Neural progenitor cell (in vitro differentiated cells): ENCODE data around the gene HOXD3.

ENCODE experiments used
- EZH2 ChIP-seq: fragments of 200-600 bp; sonication (generic); IDR thresholded peaks from 2 replicates; pipeline ENCODE4 v1.6.1; 2017; ENCODE audit warnings: antibody characterized with exemption, mild to moderate bottlenecking, moderate library complexity
- TF ChIP-seq, protein P1 (sequence below): fragments of 200-600 bp; sonication (generic); IDR thresholded peaks from 2 replicates; pipeline ENCODE4 v1.5.1; 2017; ENCODE audit warnings: antibody characterized with exemption, mild to moderate bottlenecking

DNA sequence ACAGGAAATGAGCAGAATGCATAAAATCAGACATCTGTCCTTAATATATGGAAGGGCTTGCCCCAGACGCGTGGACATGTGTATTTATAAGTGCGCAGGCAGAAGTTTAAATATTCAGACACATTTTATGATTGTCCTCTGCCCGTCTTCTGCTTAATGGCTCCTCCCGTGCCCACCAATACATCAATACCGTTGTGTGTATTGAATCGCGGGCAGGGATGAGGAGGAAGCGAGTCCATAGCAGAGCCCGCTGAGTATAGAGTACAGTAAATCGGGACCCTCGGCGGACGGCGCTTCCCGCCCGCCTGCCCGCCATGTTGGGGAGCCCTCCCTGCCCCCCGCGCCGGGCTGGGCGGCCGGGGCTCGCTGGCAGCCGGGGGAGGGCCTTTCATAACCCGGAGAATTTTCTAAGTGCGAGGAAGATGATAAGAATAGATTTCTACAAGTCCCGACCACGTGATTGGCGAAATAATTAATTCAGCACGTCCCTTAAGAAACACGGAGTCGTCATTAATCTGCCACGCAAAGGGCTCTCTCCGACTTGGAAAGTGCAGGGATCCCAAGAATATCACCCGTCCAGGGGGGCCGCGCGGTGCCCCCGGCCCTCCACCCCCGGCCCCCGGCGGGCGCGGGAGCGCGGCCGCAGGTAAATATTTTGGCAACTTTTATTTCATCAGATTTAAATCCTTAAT, at the start of gene HOXD3:
- no peak for TF ChIP-seq EZH2
- TF ChIP-seq, protein P1, sequence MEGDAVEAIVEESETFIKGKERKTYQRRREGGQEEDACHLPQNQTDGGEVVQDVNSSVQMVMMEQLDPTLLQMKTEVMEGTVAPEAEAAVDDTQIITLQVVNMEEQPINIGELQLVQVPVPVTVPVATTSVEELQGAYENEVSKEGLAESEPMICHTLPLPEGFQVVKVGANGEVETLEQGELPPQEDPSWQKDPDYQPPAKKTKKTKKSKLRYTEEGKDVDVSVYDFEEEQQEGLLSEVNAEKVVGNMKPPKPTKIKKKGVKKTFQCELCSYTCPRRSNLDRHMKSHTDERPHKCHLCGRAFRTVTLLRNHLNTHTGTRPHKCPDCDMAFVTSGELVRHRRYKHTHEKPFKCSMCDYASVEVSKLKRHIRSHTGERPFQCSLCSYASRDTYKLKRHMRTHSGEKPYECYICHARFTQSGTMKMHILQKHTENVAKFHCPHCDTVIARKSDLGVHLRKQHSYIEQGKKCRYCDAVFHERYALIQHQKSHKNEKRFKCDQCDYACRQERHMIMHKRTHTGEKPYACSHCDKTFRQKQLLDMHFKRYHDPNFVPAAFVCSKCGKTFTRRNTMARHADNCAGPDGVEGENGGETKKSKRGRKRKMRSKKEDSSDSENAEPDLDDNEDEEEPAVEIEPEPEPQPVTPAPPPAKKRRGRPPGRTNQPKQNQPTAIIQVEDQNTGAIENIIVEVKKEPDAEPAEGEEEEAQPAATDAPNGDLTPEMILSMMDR: no peak
